DOHH2 (cell line): ENCODE measurements around the gene LDLRAD2.

Experiments
- CTCF ChIP-seq: fragments of 200-600 bp; sonication (generic); IDR thresholded peaks from one replicate; pipeline ENCODE4 v1.5.1; 2014; ENCODE audit warnings: antibody characterized with exemption, mild to moderate bottlenecking, low read depth, low read length; ENCODE audit not compliant: poor library complexity, severe bottlenecking
- EZH2phosphoT487 ChIP-seq: fragments of 200-600 bp; sonication (generic); IDR thresholded peaks from 2 replicates; pipeline ENCODE4 v1.6.1; 2017; ENCODE audit warnings: borderline replicate concordance, mild to moderate bottlenecking, antibody characterized with exemption, low read length, moderate library complexity, mixed read lengths

GRCh38 chr1:21828506-21829210, 16.6 kb downstream of the LDLRAD2 start:
- TF ChIP-seq EZH2phosphoT487 (no peak), CTCF (no peak)
